Type B pancreatic cell (in vitro differentiated cells): Measurements from ENCODE around the gene LIPK. TPM values are rescaled to one million over a fixed set of nuclear protein-coding genes. Genes with fewer than 3 reads are reported as not detected.

ENCODE experiments used
- DNase-seq: peaks from one replicate; pipeline ENCODE4 v3.0.0; 2021; ENCODE audit warnings: mixed read lengths; ENCODE audit not compliant: unreplicated experiment; ENCODE audit errors: extremely low spot score
- H3K27ac Mint-ChIP-seq: 2 replicates; pipeline ENCODE4 v1.8.0; 2021; ENCODE audit warnings: mild to moderate bottlenecking, mixed read lengths
- H3K27me3 Mint-ChIP-seq: 2 replicates; pipeline ENCODE4 v1.8.0; 2021; ENCODE audit warnings: mixed read lengths
- H3K36me3 Mint-ChIP-seq: 2 replicates; pipeline ENCODE4 v1.8.0; 2021; ENCODE audit warnings: mixed read lengths
- H3K4me1 Mint-ChIP-seq: one replicate; pipeline ENCODE4 v1.8.0; 2021; ENCODE audit warnings: mixed read lengths; ENCODE audit not compliant: unreplicated experiment
- H3K4me3 Mint-ChIP-seq: 2 replicates; pipeline ENCODE4 v1.8.0; 2021; ENCODE audit warnings: mild to moderate bottlenecking, mixed read lengths
- H3K9me3 Mint-ChIP-seq: 2 replicates; pipeline ENCODE4 v1.8.0; 2021; ENCODE audit warnings: mixed read lengths
- total RNA-seq: library from RNA; stranded (reverse); gene quantifications from 2 replicates; pipeline ENCODE4 v1.2.1, GENCODE V29; 2021; ENCODE audit warnings: low replicate concordance
- TF ChIP-seq, protein P1 (sequence below): fragments of 200-600 bp; sonication (generic); conservative IDR thresholded peaks from 2 replicates; pipeline ENCODE4 v1.5.0; 2021; ENCODE audit warnings: antibody characterized with exemption, mild to moderate bottlenecking

LIPK gene
- total RNA-seq, 1 donor from 2014 or later = 0.41 TPM

DNA sequence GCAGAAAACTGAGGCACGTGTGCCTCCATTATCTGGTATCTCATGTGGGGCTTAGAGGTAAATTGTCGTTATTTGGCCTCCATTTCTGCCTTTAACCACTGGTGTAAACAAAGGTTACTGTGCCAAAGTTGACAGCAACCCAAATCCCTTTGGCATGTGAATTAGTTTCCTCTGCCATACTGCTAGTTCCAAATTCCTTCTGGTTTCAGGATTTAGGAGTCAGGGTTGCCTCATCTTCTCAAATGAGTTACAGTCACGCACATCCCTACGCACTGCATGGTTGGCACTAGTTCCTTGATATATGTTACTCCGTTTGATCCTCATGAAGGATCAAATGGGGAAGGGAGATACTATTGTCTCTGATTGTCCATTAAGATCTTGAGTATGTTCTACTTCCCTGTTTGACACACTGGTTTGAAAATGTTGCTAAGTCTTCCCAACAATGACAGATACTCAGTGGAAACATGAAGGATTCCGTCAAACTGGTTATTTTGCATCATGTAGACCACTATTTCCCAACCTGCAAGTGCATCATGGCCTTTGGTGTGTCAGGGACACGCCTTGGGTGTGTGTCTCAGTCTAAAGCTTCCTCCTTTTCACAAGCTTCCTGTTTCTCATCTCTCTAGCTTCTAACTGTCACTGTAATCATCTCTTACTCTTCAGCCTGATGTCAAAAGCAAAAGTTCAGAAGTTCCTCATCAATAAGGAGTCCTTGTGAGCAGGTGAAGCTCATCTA lies 53.5 kb downstream of the LIPK start, which contains the start of gene LIPN:
Gene LIPN, plus strand, starts transcription at position 655 of the 736 bp plus-strand sequence. CDS start 1,386 bp downstream, outside the sequence.
- TF ChIP-seq, protein P1, sequence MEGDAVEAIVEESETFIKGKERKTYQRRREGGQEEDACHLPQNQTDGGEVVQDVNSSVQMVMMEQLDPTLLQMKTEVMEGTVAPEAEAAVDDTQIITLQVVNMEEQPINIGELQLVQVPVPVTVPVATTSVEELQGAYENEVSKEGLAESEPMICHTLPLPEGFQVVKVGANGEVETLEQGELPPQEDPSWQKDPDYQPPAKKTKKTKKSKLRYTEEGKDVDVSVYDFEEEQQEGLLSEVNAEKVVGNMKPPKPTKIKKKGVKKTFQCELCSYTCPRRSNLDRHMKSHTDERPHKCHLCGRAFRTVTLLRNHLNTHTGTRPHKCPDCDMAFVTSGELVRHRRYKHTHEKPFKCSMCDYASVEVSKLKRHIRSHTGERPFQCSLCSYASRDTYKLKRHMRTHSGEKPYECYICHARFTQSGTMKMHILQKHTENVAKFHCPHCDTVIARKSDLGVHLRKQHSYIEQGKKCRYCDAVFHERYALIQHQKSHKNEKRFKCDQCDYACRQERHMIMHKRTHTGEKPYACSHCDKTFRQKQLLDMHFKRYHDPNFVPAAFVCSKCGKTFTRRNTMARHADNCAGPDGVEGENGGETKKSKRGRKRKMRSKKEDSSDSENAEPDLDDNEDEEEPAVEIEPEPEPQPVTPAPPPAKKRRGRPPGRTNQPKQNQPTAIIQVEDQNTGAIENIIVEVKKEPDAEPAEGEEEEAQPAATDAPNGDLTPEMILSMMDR = no peak
- Mint-ChIP-seq H3K9me3 (peaks cover 10% of the 10 kb centered on the region), H3K36me3 (no peaks in the 10 kb centered on the region), H3K4me1 (peaks cover 7% of the 10 kb centered on the region), H3K4me3 (peak within 1 kb of the TSS; percentile 0), H3K27ac (peak within 1 kb of the TSS; percentile 89), H3K27me3 (no peaks in the 10 kb centered on the region)
- DNase-seq = no peak

DNA sequence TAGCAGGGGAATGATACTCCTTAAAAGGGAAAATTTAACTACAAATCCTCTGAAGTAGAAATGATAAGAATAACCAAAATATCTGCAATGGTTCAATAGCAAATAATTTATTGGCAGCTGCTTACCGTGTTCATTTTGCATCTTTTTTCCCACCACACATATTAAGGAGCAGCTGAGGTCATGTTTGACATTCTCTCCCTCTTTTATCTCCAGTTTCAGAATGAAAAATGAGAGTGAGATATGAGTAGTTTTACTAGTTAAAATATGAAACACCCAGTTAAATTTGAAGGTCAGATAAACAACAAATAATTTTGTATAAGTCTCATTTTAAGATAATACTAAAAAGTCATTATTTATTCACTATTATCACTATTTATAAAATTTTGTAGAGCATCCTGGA lies 56.9 kb downstream of the LIPK start:
- TF ChIP-seq, protein P1 = no peak
- Mint-ChIP-seq H3K36me3 (no peaks in the 10 kb centered on the region), H3K4me1 (peaks cover 7% of the 10 kb centered on the region), H3K27ac (no peak overlapping the region), H3K4me3 (no peak overlapping the region), H3K27me3 (no peaks in the 10 kb centered on the region), H3K9me3 (peaks cover 10% of the 10 kb centered on the region)
- DNase-seq = no peak

DNA sequence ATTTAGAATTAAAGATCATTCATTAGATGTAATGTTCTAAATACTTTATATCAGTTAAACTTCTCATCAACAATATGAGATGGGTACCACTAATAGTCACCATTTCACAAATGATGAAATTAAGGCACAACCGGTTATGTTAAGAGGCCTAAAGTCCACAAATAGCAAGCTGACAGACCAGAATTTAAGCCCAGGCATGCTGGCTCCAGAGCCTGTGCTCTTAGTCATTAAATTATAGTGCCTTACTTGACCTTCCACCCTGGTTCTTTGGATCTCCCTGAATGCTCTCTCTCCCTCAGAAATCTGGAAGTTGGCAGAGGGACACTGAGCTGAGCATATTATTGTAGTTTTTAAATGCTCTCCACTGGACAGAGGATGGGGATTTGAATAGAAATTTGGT lies 57.4 kb downstream of the LIPK start:
- Mint-ChIP-seq H3K4me1 (peaks cover 7% of the 10 kb centered on the region), H3K36me3 (no peaks in the 10 kb centered on the region), H3K4me3 (no peak overlapping the region), H3K27me3 (no peaks in the 10 kb centered on the region), H3K9me3 (peaks cover 10% of the 10 kb centered on the region), H3K27ac (no peak overlapping the region)
- no peak for DNase-seq
- TF ChIP-seq, protein P1 = no peak

DNA sequence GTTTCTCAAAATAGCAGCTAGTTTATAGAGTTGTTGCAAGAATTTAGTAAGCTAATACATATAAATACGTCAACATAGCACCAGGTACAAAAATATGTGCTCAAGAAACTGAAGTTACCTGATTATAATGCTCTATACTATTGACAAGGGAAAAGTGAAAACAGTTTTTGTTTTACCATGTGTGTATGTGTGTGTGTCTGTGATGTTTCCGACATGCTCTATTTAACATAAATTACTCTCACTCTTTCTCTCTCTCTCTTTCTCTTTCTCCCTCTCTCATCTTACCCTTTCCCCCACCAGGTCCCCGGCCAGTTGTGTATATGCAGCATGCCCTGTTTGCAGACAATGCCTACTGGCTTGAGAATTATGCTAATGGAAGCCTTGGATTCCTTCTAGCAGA lies 58.1 kb downstream of the LIPK start:
- Mint-ChIP-seq H3K4me3 (no peak overlapping the region), H3K9me3 (peaks cover 7% of the 10 kb centered on the region), H3K4me1 (peaks cover 7% of the 10 kb centered on the region), H3K36me3 (no peaks in the 10 kb centered on the region), H3K27me3 (no peaks in the 10 kb centered on the region), H3K27ac (no peak overlapping the region)
- DNase-seq = no peak
- TF ChIP-seq, protein P1 = no peak

DNA sequence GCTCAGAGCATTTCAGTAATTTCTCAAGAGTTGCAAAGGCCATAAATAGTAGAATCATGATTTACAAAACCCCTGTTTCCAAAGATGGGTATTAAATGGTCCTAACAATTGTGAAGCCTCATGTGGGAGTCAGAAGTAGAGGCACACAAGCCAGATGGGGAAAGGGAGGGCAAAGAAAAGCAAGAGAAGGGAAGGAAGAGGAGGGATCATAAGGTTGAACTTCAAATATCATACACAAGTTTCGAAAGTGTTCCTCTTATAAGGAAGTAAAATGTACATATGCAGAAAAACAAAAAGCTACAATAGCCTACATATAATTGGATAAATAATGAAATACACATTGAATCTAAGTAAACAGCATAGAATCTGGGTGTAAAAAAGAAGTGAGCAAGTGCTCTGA lies 59.8 kb downstream of the LIPK start:
- H3K36me3 Mint-ChIP-seq = no peaks in the 10 kb centered on the region
- TF ChIP-seq, protein P1 = no peak
- H3K27me3 Mint-ChIP-seq = no peaks in the 10 kb centered on the region
- no peaks in the 10 kb centered on the region for H3K9me3 Mint-ChIP-seq
- H3K4me3 Mint-ChIP-seq = no peak overlapping the region
- no peak overlapping the region for H3K27ac Mint-ChIP-seq
- H3K4me1 Mint-ChIP-seq = peaks cover 7% of the 10 kb centered on the region
- DNase-seq = no peak
